ENCODE data around the gene KIF1A. TPM values are rescaled to one million over a fixed set of nuclear protein-coding genes. Genes with fewer than 3 reads are reported as not detected.

The KIF1A gene
- total RNA-seq, 2 experiments from 2014 or later: not detected

DNA sequence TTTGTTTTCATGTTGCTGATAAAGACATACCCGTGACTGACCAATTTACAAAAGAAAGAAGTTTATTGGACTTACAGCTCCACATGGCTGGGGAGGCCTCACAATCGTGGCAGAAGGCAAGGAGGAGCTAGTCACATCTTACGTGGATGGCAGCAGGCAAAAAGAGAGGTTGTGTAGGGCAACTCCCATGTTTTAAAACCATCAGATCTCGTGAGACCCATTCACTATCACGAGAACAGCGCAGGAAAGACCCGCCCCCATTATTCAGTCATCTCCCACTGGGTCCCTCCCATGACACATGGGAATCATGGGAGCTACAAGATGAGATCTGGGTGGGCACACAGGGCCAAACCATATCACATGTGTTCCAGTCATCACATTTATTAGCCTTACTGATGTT is 111.6 kb downstream of the KIF1A start:
- H3K27ac ChIP-seq (ENCODE audit: low read depth in 1 of 2, low read length in 2 of 2): no peak overlapping the region
- no peaks in the 10 kb centered on the region for H3K36me3 ChIP-seq (ENCODE audit: insufficient read depth, low read length)
- H3K27me3 Mint-ChIP-seq: peaks cover 15% of the 10 kb centered on the region
- peaks cover 20% of the 10 kb centered on the region for H3K4me1 ChIP-seq (ENCODE audit: insufficient read depth, low read length)
- H3K27me3 ChIP-seq (ENCODE audit: control insufficient read depth in 1 of 2, insufficient read depth in 2 of 2, low read length in 2 of 2): no peaks in the 10 kb centered on the region
- H3K4me3 ChIP-seq (ENCODE audit: low read length): no peak overlapping the region
- ChIA-PET CTCF (no interaction called here), POLR2A (no interaction called here)
- H3K36me3 Mint-ChIP-seq (ENCODE audit: low read depth): no peaks in the 10 kb centered on the region
- DNase-seq (no peak), ATAC-seq (ENCODE audit: poor library complexity) (no peak)
- TF ChIP-seq, protein P1, sequence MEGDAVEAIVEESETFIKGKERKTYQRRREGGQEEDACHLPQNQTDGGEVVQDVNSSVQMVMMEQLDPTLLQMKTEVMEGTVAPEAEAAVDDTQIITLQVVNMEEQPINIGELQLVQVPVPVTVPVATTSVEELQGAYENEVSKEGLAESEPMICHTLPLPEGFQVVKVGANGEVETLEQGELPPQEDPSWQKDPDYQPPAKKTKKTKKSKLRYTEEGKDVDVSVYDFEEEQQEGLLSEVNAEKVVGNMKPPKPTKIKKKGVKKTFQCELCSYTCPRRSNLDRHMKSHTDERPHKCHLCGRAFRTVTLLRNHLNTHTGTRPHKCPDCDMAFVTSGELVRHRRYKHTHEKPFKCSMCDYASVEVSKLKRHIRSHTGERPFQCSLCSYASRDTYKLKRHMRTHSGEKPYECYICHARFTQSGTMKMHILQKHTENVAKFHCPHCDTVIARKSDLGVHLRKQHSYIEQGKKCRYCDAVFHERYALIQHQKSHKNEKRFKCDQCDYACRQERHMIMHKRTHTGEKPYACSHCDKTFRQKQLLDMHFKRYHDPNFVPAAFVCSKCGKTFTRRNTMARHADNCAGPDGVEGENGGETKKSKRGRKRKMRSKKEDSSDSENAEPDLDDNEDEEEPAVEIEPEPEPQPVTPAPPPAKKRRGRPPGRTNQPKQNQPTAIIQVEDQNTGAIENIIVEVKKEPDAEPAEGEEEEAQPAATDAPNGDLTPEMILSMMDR (IDR thresholded peaks at IDR 0.05): no peak
- peaks cover 12% of the 10 kb centered on the region for H3K4me1 Mint-ChIP-seq (ENCODE audit: low read depth)
- no peaks in the 10 kb centered on the region for H3K9me3 Mint-ChIP-seq
- no peaks in the 10 kb centered on the region for H3K9me3 ChIP-seq (ENCODE audit: control insufficient read depth in 1 of 2, insufficient read depth in 1 of 2, low read length in 2 of 2)
- H3K27ac Mint-ChIP-seq: no peak overlapping the region
- no peak overlapping the region for H3K4me3 Mint-ChIP-seq
- intact Hi-C loops (cut with DNase I, micrococcal nuclease): loop anchor here in 1 of 2 experiments (10.0 kb wide), 1 partner anchor 194 kb away; no protein-coding TSS in a partner anchor

DNA sequence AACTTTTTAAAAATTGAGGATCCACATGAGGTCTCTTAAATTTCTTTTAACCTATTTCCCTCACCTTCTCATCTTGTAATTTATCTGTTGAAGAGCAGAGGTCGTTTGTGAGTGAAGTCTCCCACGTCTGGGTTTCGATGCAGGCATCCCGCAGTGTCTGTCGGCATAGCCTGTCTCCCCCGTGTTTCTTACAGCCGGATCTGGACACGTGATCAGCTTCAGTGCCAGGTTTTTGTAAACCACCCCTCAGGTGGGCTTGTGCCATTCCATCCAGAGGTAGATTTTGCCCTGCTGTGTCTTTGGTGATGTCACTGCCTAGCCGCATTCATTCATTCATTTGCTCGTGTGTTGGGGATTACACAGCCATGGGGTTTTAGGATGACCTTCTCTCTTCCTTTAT is 112.2 kb downstream of the KIF1A start:
- intact Hi-C loops (cut with DNase I, micrococcal nuclease): loop anchor here in 1 of 2 experiments (10.0 kb wide), 1 partner anchor 193 kb away; no protein-coding TSS in a partner anchor
- CTCF ChIA-PET: no interaction called here

DNA sequence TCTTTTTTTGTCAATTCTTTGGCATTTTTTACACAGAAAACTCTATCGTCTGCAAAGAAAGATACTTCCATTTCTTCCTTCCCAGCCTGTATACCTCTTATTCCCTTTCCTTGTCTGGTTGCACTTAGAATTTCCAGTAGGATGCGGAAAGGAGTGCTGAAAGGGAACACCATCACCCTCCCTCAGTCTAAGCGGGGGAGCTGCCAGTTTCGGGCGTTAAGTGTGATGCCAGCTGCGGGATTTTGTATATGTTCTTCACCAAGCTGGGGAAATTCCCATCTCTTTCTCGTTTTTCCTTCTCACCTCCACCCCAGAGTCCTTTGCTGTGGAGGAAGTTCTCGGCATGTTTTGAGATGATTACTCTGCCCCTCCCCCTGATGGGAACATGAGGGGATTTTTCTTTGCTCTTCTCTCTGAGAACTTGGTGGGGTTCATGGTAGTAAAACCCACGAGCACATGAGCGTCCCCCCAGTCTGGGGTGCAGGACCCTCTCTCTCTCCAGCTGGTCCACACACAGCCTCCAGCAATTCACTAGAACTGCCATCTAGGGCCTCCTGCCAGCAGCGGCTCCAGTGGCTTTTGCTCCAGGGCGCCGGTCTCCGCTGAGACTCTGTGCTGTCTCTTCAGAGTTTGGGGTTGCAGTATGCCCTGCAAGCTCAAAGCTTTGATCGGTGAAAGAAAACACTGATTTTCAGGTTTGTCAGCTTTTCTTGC is 112.8 kb downstream of the KIF1A start:
- Mint-ChIP-seq H3K4me3 (no peak overlapping the region), H3K36me3 (ENCODE audit: low read depth) (no peaks in the 10 kb centered on the region), H3K4me1 (ENCODE audit: low read depth) (peaks cover 12% of the 10 kb centered on the region), H3K27ac (no peak overlapping the region), H3K9me3 (no peaks in the 10 kb centered on the region), H3K27me3 (peaks cover 20% of the 10 kb centered on the region)
- CTCF ChIA-PET: no interaction called here
- Histone ChIP-seq H3K27ac (ENCODE audit: low read depth in 1 of 2, low read length in 2 of 2) (no peak overlapping the region), H3K9me3 (ENCODE audit: control insufficient read depth in 1 of 2, insufficient read depth in 1 of 2, low read length in 2 of 2) (no peaks in the 10 kb centered on the region), H3K4me1 (ENCODE audit: insufficient read depth, low read length) (peaks cover 20% of the 10 kb centered on the region), H3K36me3 (ENCODE audit: insufficient read depth, low read length) (no peaks in the 10 kb centered on the region), H3K4me3 (ENCODE audit: low read length) (no peak overlapping the region), H3K27me3 (ENCODE audit: control insufficient read depth in 1 of 2, insufficient read depth in 2 of 2, low read length in 2 of 2) (no peaks in the 10 kb centered on the region)
- TF ChIP-seq, protein P1 (IDR thresholded peaks at IDR 0.05): no peak
- POLR2A ChIA-PET: no interaction called here
- DNase-seq (no peak), ATAC-seq (ENCODE audit: poor library complexity) (no peak)
- intact Hi-C loops (cut with DNase I, micrococcal nuclease): loop anchor here in 1 of 2 experiments (10.0 kb wide), 1 partner anchor 192 kb away; no protein-coding TSS in a partner anchor

More for the DNA sequence above, 112.2 kb downstream of the KIF1A start:
- TF ChIP-seq, protein P1 (IDR thresholded peaks at IDR 0.05): no peak
- Mint-ChIP-seq H3K27me3 (peaks cover 20% of the 10 kb centered on the region), H3K4me3 (no peak overlapping the region), H3K9me3 (no peaks in the 10 kb centered on the region), H3K36me3 (ENCODE audit: low read depth) (no peaks in the 10 kb centered on the region), H3K27ac (no peak overlapping the region), H3K4me1 (ENCODE audit: low read depth) (peaks cover 12% of the 10 kb centered on the region)
- Histone ChIP-seq H3K36me3 (ENCODE audit: insufficient read depth, low read length) (no peaks in the 10 kb centered on the region), H3K9me3 (ENCODE audit: control insufficient read depth in 1 of 2, insufficient read depth in 1 of 2, low read length in 2 of 2) (no peaks in the 10 kb centered on the region), H3K4me1 (ENCODE audit: insufficient read depth, low read length) (peaks cover 20% of the 10 kb centered on the region), H3K27ac (ENCODE audit: low read depth in 1 of 2, low read length in 2 of 2) (no peak overlapping the region), H3K27me3 (ENCODE audit: control insufficient read depth in 1 of 2, insufficient read depth in 2 of 2, low read length in 2 of 2) (no peaks in the 10 kb centered on the region), H3K4me3 (ENCODE audit: low read length) (no peak overlapping the region)
- POLR2A ChIA-PET: no interaction called here
- ATAC-seq (ENCODE audit: poor library complexity) (no peak), DNase-seq (no peak)
